Measurements from ENCODE around the gene PKMYT1.
"Not testable (repeated sequence)": the region's sequence is repeated elsewhere in the genome, so short reads cannot be mapped to it uniquely, and the experiment has no call there.

DNA sequence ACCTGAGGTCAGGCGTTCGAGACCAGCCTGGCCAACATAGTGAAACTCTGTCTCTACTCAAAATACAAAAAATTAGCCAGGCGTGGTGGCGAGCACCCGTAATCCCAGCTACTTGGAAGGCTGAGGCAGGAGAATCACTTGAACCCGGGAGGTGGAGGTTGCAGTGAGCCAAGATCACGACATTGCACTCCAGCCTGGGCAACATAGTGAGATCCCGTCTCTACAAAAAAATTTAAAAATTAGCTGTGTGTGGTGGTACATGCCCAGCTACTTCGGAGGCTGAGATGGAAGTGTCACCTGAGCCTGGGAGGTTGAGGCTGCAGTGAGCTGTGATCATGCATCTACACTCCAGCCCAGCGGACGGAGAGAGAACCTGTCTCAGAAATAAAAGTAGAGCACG, 36.5 kb downstream of the PKMYT1 start:
- TF ChIP-seq, protein P1, sequence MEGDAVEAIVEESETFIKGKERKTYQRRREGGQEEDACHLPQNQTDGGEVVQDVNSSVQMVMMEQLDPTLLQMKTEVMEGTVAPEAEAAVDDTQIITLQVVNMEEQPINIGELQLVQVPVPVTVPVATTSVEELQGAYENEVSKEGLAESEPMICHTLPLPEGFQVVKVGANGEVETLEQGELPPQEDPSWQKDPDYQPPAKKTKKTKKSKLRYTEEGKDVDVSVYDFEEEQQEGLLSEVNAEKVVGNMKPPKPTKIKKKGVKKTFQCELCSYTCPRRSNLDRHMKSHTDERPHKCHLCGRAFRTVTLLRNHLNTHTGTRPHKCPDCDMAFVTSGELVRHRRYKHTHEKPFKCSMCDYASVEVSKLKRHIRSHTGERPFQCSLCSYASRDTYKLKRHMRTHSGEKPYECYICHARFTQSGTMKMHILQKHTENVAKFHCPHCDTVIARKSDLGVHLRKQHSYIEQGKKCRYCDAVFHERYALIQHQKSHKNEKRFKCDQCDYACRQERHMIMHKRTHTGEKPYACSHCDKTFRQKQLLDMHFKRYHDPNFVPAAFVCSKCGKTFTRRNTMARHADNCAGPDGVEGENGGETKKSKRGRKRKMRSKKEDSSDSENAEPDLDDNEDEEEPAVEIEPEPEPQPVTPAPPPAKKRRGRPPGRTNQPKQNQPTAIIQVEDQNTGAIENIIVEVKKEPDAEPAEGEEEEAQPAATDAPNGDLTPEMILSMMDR (IDR thresholded peaks at IDR 0.05), result not testable (repeated sequence)
- TF ChIP-seq POLR2A, EP300 (IDR thresholded peaks at IDR 0.05): not testable (repeated sequence)
